HEK293 (cell line): ENCODE results near the gene RBPJ.
A peak's percentile ranks its signal among the peaks of the same experiment; 100 is the strongest.

Source experiments
- GLI4 ChIP-seq: fragments of 450-650 bp; formaldehyde crosslinking; IDR thresholded peaks from 2 replicates; pipeline ENCODE4 v1.5.1; 2016; ENCODE audit warnings: missing biosample characterization, missing genetic modification characterization
- GLIS2 ChIP-seq: fragments of 450-650 bp; formaldehyde crosslinking; IDR thresholded peaks from 2 replicates; pipeline ENCODE4 v1.5.1; 2016; ENCODE audit warnings: missing biosample characterization, missing genetic modification characterization
- HOXD13 ChIP-seq: sonication (generic); formaldehyde crosslinking; IDR thresholded peaks from 2 replicates; pipeline ENCODE4 v1.8.0; 2022; ENCODE audit warnings: missing genetic modification reagents, borderline replicate concordance
- KLF8 ChIP-seq: fragments of 450-650 bp; formaldehyde crosslinking; IDR thresholded peaks from 2 replicates; pipeline ENCODE4 v1.5.1; 2016; ENCODE audit warnings: missing biosample characterization, missing genetic modification characterization
- OVOL3 ChIP-seq: fragments of 450-650 bp; formaldehyde crosslinking; IDR thresholded peaks from 2 replicates; pipeline ENCODE4 v1.5.1; 2016; ENCODE audit warnings: missing biosample characterization, missing genetic modification characterization
- SCRT2 ChIP-seq: fragments of 450-650 bp; formaldehyde crosslinking; IDR thresholded peaks from 2 replicates; pipeline ENCODE4 v1.5.1; 2016; ENCODE audit warnings: missing biosample characterization, missing genetic modification characterization
- SP2 ChIP-seq: fragments of 450-650 bp; formaldehyde crosslinking; IDR thresholded peaks from 2 replicates; pipeline ENCODE4 v1.5.1; 2016; ENCODE audit warnings: missing biosample characterization, missing genetic modification characterization
- SP7 ChIP-seq: fragments of 450-650 bp; formaldehyde crosslinking; IDR thresholded peaks from 2 replicates; pipeline ENCODE4 v1.5.1; 2016; ENCODE audit warnings: missing biosample characterization, missing genetic modification characterization
- WT1 ChIP-seq: fragments of 450-650 bp; formaldehyde crosslinking; IDR thresholded peaks from 2 replicates; pipeline ENCODE4 v1.5.1; 2016; ENCODE audit warnings: missing biosample characterization, missing genetic modification characterization
- YY2 ChIP-seq: fragments of 450-650 bp; formaldehyde crosslinking; IDR thresholded peaks from 2 replicates; pipeline ENCODE4 v1.5.1; 2016; ENCODE audit warnings: missing biosample characterization, missing genetic modification characterization
- ZBTB17 ChIP-seq: fragments of 450-650 bp; formaldehyde crosslinking; IDR thresholded peaks from 2 replicates; pipeline ENCODE4 v1.5.1; 2016; ENCODE audit warnings: missing biosample characterization, missing genetic modification characterization
- ZBTB20 ChIP-seq: fragments of 450-650 bp; formaldehyde crosslinking; IDR thresholded peaks from 2 replicates; pipeline ENCODE4 v1.5.1; 2016; ENCODE audit warnings: missing biosample characterization, missing genetic modification characterization
- ZBTB6 ChIP-seq: fragments of 450-650 bp; formaldehyde crosslinking; IDR thresholded peaks from 2 replicates; pipeline ENCODE4 v1.5.1; 2017; ENCODE audit warnings: missing biosample characterization, missing genetic modification characterization
- ZBTB7A ChIP-seq: fragments of 450-650 bp; formaldehyde crosslinking; IDR thresholded peaks from 2 replicates; pipeline ENCODE4 v1.5.1; 2016; ENCODE audit warnings: low read depth, missing biosample characterization, missing genetic modification characterization
- ZBTB8A ChIP-seq: fragments of 450-650 bp; formaldehyde crosslinking; IDR thresholded peaks from 2 replicates; pipeline ENCODE4 v1.5.1; 2016; ENCODE audit warnings: missing biosample characterization, missing genetic modification characterization
- ZFP3 ChIP-seq: fragments of 450-650 bp; formaldehyde crosslinking; IDR thresholded peaks from 2 replicates; pipeline ENCODE4 v1.5.1; 2016; ENCODE audit warnings: low read depth, missing biosample characterization, missing genetic modification characterization
- ZNF138 ChIP-seq: fragments of 450-650 bp; formaldehyde crosslinking; IDR thresholded peaks from 2 replicates; pipeline ENCODE4 v1.5.1; 2016; ENCODE audit warnings: missing biosample characterization, missing genetic modification characterization, borderline replicate concordance
- ZNF16 ChIP-seq: fragments of 450-650 bp; formaldehyde crosslinking; IDR thresholded peaks from 2 replicates; pipeline ENCODE4 v1.5.1; 2016; ENCODE audit warnings: low read depth, missing biosample characterization, missing genetic modification characterization
- ZNF175 ChIP-seq: fragments of 450-650 bp; formaldehyde crosslinking; IDR thresholded peaks from 2 replicates; pipeline ENCODE4 v1.5.1; 2016; ENCODE audit warnings: missing biosample characterization, missing genetic modification characterization
- ZNF19 ChIP-seq: fragments of 450-650 bp; formaldehyde crosslinking; IDR thresholded peaks from 2 replicates; pipeline ENCODE4; 2016; ENCODE audit warnings: missing biosample characterization, missing genetic modification characterization, low read depth
- ZNF2 ChIP-seq: fragments of 450-650 bp; formaldehyde crosslinking; IDR thresholded peaks from 2 replicates; pipeline ENCODE4 v1.5.1; 2016; ENCODE audit warnings: missing biosample characterization, missing genetic modification characterization
- ZNF24 ChIP-seq: fragments of 450-650 bp; formaldehyde crosslinking; IDR thresholded peaks from 2 replicates; pipeline ENCODE4 v1.5.1; 2016; ENCODE audit warnings: missing biosample characterization, missing genetic modification characterization
- ZNF354C ChIP-seq: fragments of 450-650 bp; formaldehyde crosslinking; IDR thresholded peaks from 2 replicates; pipeline ENCODE4 v1.5.1; 2016; ENCODE audit warnings: missing biosample characterization, missing genetic modification characterization, low read depth, borderline replicate concordance
- ZNF37A ChIP-seq: fragments of 450-650 bp; IDR thresholded peaks from 2 replicates; pipeline ENCODE4 v1.5.1; 2018; ENCODE audit warnings: missing biosample characterization, missing genetic modification characterization
- ZNF394 ChIP-seq: fragments of 450-650 bp; formaldehyde crosslinking; IDR thresholded peaks from 2 replicates; pipeline ENCODE4 v1.5.1; 2016; ENCODE audit warnings: missing biosample characterization, missing genetic modification characterization, mild to moderate bottlenecking, moderate library complexity, borderline replicate concordance
- ZNF473 ChIP-seq: fragments of 450-650 bp; formaldehyde crosslinking; IDR thresholded peaks from 2 replicates; pipeline ENCODE4 v1.5.1; 2017; ENCODE audit warnings: missing biosample characterization, missing genetic modification characterization
- ZNF548 ChIP-seq: fragments of 450-650 bp; formaldehyde crosslinking; IDR thresholded peaks from 2 replicates; pipeline ENCODE4 v1.5.1; 2016; ENCODE audit warnings: missing biosample characterization, missing genetic modification characterization
- ZNF558 ChIP-seq: fragments of 450-650 bp; formaldehyde crosslinking; IDR thresholded peaks from 2 replicates; pipeline ENCODE4 v1.5.1; 2016; ENCODE audit warnings: missing biosample characterization, missing genetic modification characterization
- ZNF560 ChIP-seq: fragments of 450-650 bp; formaldehyde crosslinking; IDR thresholded peaks from 2 replicates; pipeline ENCODE4 v1.5.1; 2017; ENCODE audit warnings: missing biosample characterization, missing genetic modification characterization, borderline replicate concordance
- ZNF561 ChIP-seq: fragments of 450-650 bp; IDR thresholded peaks from 2 replicates; pipeline ENCODE4 v1.5.1; 2018; ENCODE audit warnings: missing biosample characterization, missing genetic modification characterization, borderline replicate concordance
- ZNF596 ChIP-seq: fragments of 450-650 bp; IDR thresholded peaks from 2 replicates; pipeline ENCODE4 v1.5.0; 2018; ENCODE audit warnings: missing biosample characterization, mild to moderate bottlenecking, missing genetic modification characterization, moderate library complexity
- ZNF626 ChIP-seq: fragments of 450-650 bp; sonication (Bioruptor Pico); formaldehyde crosslinking; IDR thresholded peaks from 2 replicates; pipeline ENCODE4 v1.5.1; 2018; ENCODE audit warnings: missing biosample characterization, missing genetic modification characterization, inconsistent platforms
- ZNF639 ChIP-seq: fragments of 450-650 bp; formaldehyde crosslinking; IDR thresholded peaks from 2 replicates; pipeline ENCODE4 v1.5.1; 2016; ENCODE audit warnings: missing biosample characterization, missing genetic modification characterization
- ZNF658 ChIP-seq: fragments of 450-650 bp; formaldehyde crosslinking; IDR thresholded peaks from 2 replicates; pipeline ENCODE4; 2016; ENCODE audit warnings: missing biosample characterization, missing genetic modification characterization
- ZNF707 ChIP-seq: fragments of 450-650 bp; formaldehyde crosslinking; IDR thresholded peaks from 2 replicates; pipeline ENCODE4 v1.5.1; 2016; ENCODE audit warnings: missing biosample characterization, missing genetic modification characterization
- ZNF768 ChIP-seq: fragments of 450-650 bp; formaldehyde crosslinking; IDR thresholded peaks from 2 replicates; pipeline ENCODE4 v1.5.1; 2018; ENCODE audit warnings: missing biosample characterization, mild to moderate bottlenecking, missing genetic modification characterization
- ZNF777 ChIP-seq: fragments of 450-650 bp; formaldehyde crosslinking; IDR thresholded peaks from 2 replicates; pipeline ENCODE4 v1.5.1; 2017; ENCODE audit warnings: missing biosample characterization, missing genetic modification characterization, borderline replicate concordance
- ZNF785 ChIP-seq: fragments of 450-650 bp; formaldehyde crosslinking; IDR thresholded peaks from 2 replicates; pipeline ENCODE4 v1.5.1; 2016; ENCODE audit warnings: missing biosample characterization, missing genetic modification characterization
- ZNF791 ChIP-seq: fragments of 450-650 bp; formaldehyde crosslinking; IDR thresholded peaks from 2 replicates; pipeline ENCODE4 v1.5.1; 2016; ENCODE audit warnings: missing biosample characterization, missing genetic modification characterization
- ZNF830 ChIP-seq: fragments of 450-650 bp; IDR thresholded peaks from 2 replicates; pipeline ENCODE4 v1.5.0; 2018; ENCODE audit warnings: missing biosample characterization, missing genetic modification characterization, low read depth, mild to moderate bottlenecking, moderate library complexity
- TF ChIP-seq, protein P1 (sequence below): fragments of 450-650 bp; formaldehyde crosslinking; IDR thresholded peaks from 2 replicates; pipeline ENCODE4 v1.5.1; 2016; ENCODE audit warnings: missing biosample characterization, missing genetic modification characterization

Gene RBPJ

GRCh38 chr4:26319467-26319948, 1.3 kb upstream of the RBPJ start (continued):
- TF ChIP-seq ZBTB7A (tag by site-specific recombination) (no peak), KLF8 (tag by site-specific recombination) (peak; percentile 55), ZNF639 (tag by site-specific recombination) (0 out of 2 replicates have a peak, but pooled peaks have one; percentile 22), ZBTB17 (peak; percentile 57), ZNF561 (0 out of 2 replicates have a peak, but pooled peaks have one; percentile 12), ZNF175 (tag by site-specific recombination) (no peak), ZNF626 (tag by site-specific recombination) (no peak), ZNF2 (peak; percentile 33; the same call in 1 of the 2 replicates), ZNF785 (no peak), YY2 (tag by site-specific recombination) (no peak), OVOL3 (tag by site-specific recombination) (no peak), ZNF138 (no peak), ZNF560 (tag by site-specific recombination) (no peak), HOXD13 (CRISPR knock-in tag) (no peak), ZNF16 (tag by site-specific recombination) (no peak), SP2 (tag by site-specific recombination) (peak; percentile 63), ZBTB20 (tag by site-specific recombination) (no peak), ZNF24 (no peak), ZNF658 (no peak), ZFP3 (tag by site-specific recombination) (no peak), SCRT2 (tag by site-specific recombination) (peak; percentile 100), ZNF394 (tag by site-specific recombination) (no peak), ZNF707 (tag by site-specific recombination) (no peak), ZNF830 (no peak), ZNF354C (no peak), ZNF558 (no peak), SP7 (no peak; the same call in 1 of the 2 replicates), ZNF596 (no peak), ZBTB8A (peak; percentile 94), ZNF473 (tag by site-specific recombination) (no peak), ZNF37A (tag by site-specific recombination) (no peak), ZNF768 (no peak), ZNF777 (tag by site-specific recombination) (no peak; the same call in 1 of the 2 replicates), GLI4 (tag by site-specific recombination) (no peak), ZNF791 (no peak), ZBTB6 (tag by site-specific recombination) (no peak), GLIS2 (tag by site-specific recombination) (no peak), ZNF548 (tag by site-specific recombination) (no peak), WT1 (tag by site-specific recombination) (no peak), ZNF19 (no peak)
- TF ChIP-seq, protein P1, sequence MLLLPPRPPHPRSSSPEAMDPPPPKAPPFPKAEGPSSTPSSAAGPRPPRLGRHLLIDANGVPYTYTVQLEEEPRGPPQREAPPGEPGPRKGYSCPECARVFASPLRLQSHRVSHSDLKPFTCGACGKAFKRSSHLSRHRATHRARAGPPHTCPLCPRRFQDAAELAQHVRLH (tag by site-specific recombination) = no peak
